Loucy (cell line): ENCODE measurements around the gene STPG2.

Experiments used
- H2AFZ ChIP-seq: fragments of 200-600 bp; sonication (generic); 2 replicates; pipeline ENCODE4 v1.6.0; 2016; ENCODE audit warnings: antibody characterized with exemption, mild to moderate bottlenecking, low read length, moderate library complexity
- H3F3A ChIP-seq: fragments of 200-600 bp; 2 replicates; pipeline ENCODE4 v1.6.0; 2016; ENCODE audit warnings: antibody characterized with exemption, low read depth, mild to moderate bottlenecking
- H3K27me3 ChIP-seq: fragments of 200-600 bp; sonication (generic); 2 replicates; pipeline ENCODE4 v1.6.1; 2014; ENCODE audit warnings: low read length, mild to moderate bottlenecking; ENCODE audit not compliant: insufficient read depth, poor library complexity, severe bottlenecking
- H3K36me3 ChIP-seq: fragments of 200-600 bp; sonication (generic); 2 replicates; pipeline ENCODE4 v1.6.1; 2016; ENCODE audit warnings: low read length; ENCODE audit not compliant: insufficient read depth
- H3K4me1 ChIP-seq: fragments of 200-600 bp; sonication (generic); 2 replicates; pipeline ENCODE4 v1.5.1; 2014; ENCODE audit warnings: low read length, mild to moderate bottlenecking; ENCODE audit not compliant: insufficient read depth, poor library complexity, severe bottlenecking
- H3K4me2 ChIP-seq: fragments of 200-600 bp; sonication (generic); 2 replicates; pipeline ENCODE4 v1.6.0; 2014; ENCODE audit warnings: antibody characterized with exemption, low read length, low read depth, mild to moderate bottlenecking; ENCODE audit not compliant: poor library complexity, severe bottlenecking
- H3K4me3 ChIP-seq: fragments of 200-600 bp; sonication (generic); 2 replicates; pipeline ENCODE4 v1.5.1; 2014; ENCODE audit warnings: low read length, mild to moderate bottlenecking, mixed read lengths; ENCODE audit not compliant: poor library complexity, severe bottlenecking
- H3K79me2 ChIP-seq: fragments of 200-600 bp; sonication (generic); 2 replicates; pipeline ENCODE4 v1.6.1; 2014; ENCODE audit warnings: low read length; ENCODE audit not compliant: insufficient read depth
- H3K9ac ChIP-seq: fragments of 200-600 bp; sonication (generic); 2 replicates; pipeline ENCODE4 v1.6.0; 2014; ENCODE audit warnings: mild to moderate bottlenecking, low read depth, low read length, moderate library complexity; ENCODE audit not compliant: poor library complexity, severe bottlenecking
- H3K9me2 ChIP-seq: fragments of 200-600 bp; sonication (generic); replicated peaks from 2 replicates; pipeline ENCODE4 v1.6.1; 2016; ENCODE audit warnings: low read depth, low read length, mixed read lengths
- H3K9me3 ChIP-seq: fragments of 200-600 bp; sonication (generic); 2 replicates; pipeline ENCODE4 v1.6.1; 2014; ENCODE audit warnings: mild to moderate bottlenecking, antibody characterized with exemption, low read length, low read depth; ENCODE audit not compliant: insufficient read depth
- H4K20me1 ChIP-seq: fragments of 200-600 bp; sonication (generic); 2 replicates; pipeline ENCODE4 v1.6.0; 2014; ENCODE audit warnings: antibody characterized with exemption, low read length, mild to moderate bottlenecking; ENCODE audit not compliant: insufficient read depth, poor library complexity, severe bottlenecking
- CTCF ChIP-seq: fragments of 200-600 bp; sonication (generic); conservative IDR thresholded peaks from 2 replicates; pipeline ENCODE4 v1.5.1; 2014; ENCODE audit warnings: mild to moderate bottlenecking, antibody characterized with exemption, low read length
- EZH2phosphoT487 ChIP-seq: fragments of 200-600 bp; IDR thresholded peaks from 2 replicates; pipeline ENCODE4 v1.6.1; 2018; ENCODE audit warnings: antibody characterized with exemption, mild to moderate bottlenecking, moderate library complexity, borderline replicate concordance

Gene STPG2

GRCh38 chr4:97998203-97998602, 145.1 kb downstream of the STPG2 start:
- Histone ChIP-seq H3K79me2 (no peaks in the 10 kb centered on the region), H3K9me3 (no peaks in the 10 kb centered on the region), H4K20me1 (no peaks in the 10 kb centered on the region), H3K9ac (no peak overlapping the region), H3K4me3 (no peak overlapping the region), H3F3A (no peaks in the 10 kb centered on the region), H3K36me3 (no peaks in the 10 kb centered on the region), H3K4me1 (no peaks in the 10 kb centered on the region), H2AFZ (no peak overlapping the region), H3K9me2 (no peaks in the 10 kb centered on the region), H3K27me3 (no peaks in the 10 kb centered on the region), H3K4me2 (no peak overlapping the region)
- TF ChIP-seq EZH2phosphoT487 (no peak), CTCF (no peak)

DNA sequence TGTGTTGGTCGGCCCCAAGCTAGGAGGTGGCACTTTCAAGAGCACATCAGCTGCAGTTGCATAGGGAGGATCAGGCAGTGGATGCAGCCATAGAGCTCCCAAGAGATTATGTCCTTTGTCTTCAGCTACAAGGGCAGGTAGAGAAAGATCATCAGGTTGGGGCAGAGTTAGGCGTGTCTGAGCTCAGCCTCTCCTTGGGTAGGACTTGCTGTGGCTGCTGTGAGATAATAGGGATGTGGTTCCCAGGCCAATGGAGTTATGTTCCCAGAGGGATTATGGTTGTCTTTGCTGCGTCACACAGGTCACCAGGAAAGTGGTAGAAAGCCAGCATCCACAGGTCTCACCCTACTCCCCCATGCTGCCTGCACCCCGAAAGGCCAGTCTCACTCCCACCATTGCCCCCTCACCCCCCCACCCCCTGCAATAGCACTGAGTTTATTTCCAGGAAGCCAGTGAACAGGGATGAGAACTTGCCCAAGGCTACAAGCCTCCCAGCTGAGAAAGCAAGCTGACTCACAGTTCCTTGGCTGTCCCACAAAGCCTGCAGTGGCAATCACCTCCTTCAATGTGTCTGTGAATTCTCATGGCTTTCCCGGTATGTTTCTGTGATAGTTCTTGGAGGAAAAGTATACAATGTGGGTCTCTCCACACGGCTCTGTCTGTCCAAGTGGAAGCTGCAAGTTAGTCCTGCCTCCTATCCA, 148.4 kb downstream of the STPG2 start:
- no peak overlapping the region for H3K9ac ChIP-seq
- H3K36me3 ChIP-seq, result no peaks in the 10 kb centered on the region
- no peaks in the 10 kb centered on the region for H3K9me2 ChIP-seq
- H2AFZ ChIP-seq, result no peak overlapping the region
- no peak overlapping the region for H3K4me3 ChIP-seq
- no peaks in the 10 kb centered on the region for H3K79me2 ChIP-seq
- no peaks in the 10 kb centered on the region for H4K20me1 ChIP-seq
- TF ChIP-seq CTCF, result no peak
- TF ChIP-seq EZH2phosphoT487, result no peak
- H3F3A ChIP-seq, result no peaks in the 10 kb centered on the region
- no peak overlapping the region for H3K4me2 ChIP-seq
- no peaks in the 10 kb centered on the region for H3K9me3 ChIP-seq
- no peaks in the 10 kb centered on the region for H3K27me3 ChIP-seq
- H3K4me1 ChIP-seq, result no peaks in the 10 kb centered on the region

- H3K4me3 ChIP-seq, result no peak overlapping the region
- H3K4me2 ChIP-seq, result no peak overlapping the region
- no peak overlapping the region for H2AFZ ChIP-seq
- H3K4me1 ChIP-seq, result no peaks in the 10 kb centered on the region
- H3K36me3 ChIP-seq, result no peaks in the 10 kb centered on the region
- no peaks in the 10 kb centered on the region for H4K20me1 ChIP-seq
- H3K27me3 ChIP-seq, result no peaks in the 10 kb centered on the region
- TF ChIP-seq EZH2phosphoT487 (no peak), CTCF (no peak)
- no peak overlapping the region for H3K9ac ChIP-seq
- no peaks in the 10 kb centered on the region for H3K9me3 ChIP-seq
- no peaks in the 10 kb centered on the region for H3F3A ChIP-seq
- H3K9me2 ChIP-seq, result no peaks in the 10 kb centered on the region
- no peaks in the 10 kb centered on the region for H3K79me2 ChIP-seq
These were observed 152.9 kb downstream of the STPG2 start for GRCh38 chr4:97990409-97990808.
